PC-9 (cell line): ENCODE results near the gene INTS7.

ENCODE experiments used
- EZH2 ChIP-seq: fragments of 200-600 bp; sonication (generic); IDR thresholded peaks from 2 replicates; pipeline ENCODE4 v1.8.0; 2017; ENCODE audit warnings: antibody characterized with exemption, low read depth
- TF ChIP-seq, protein P1 (sequence below): fragments of 200-600 bp; sonication (generic); conservative IDR thresholded peaks from 2 replicates; pipeline ENCODE4 v1.6.1; 2017; ENCODE audit warnings: mixed run types, antibody characterized with exemption, mild to moderate bottlenecking, moderate library complexity

DNA sequence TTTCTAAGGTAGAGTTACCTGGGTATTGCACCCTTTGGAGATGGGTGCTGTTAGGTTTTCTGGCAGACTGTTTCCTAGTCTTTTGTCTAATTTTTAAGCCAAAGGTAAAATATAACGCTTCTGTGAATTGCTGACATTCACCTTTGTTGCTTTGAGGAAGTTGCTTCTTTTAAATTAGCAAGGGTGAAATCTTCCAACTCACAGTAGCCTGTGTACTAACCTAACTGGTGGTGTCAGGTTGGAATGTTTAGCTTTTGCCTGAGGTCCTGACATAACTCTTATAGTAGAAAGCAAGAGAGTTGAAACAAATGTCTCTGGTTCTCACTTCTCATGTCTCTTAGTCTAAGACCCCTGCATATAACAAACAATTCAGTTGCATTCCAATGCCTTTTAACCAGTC is 143.6 kb downstream of the INTS7 start:
- TF ChIP-seq, protein P1, sequence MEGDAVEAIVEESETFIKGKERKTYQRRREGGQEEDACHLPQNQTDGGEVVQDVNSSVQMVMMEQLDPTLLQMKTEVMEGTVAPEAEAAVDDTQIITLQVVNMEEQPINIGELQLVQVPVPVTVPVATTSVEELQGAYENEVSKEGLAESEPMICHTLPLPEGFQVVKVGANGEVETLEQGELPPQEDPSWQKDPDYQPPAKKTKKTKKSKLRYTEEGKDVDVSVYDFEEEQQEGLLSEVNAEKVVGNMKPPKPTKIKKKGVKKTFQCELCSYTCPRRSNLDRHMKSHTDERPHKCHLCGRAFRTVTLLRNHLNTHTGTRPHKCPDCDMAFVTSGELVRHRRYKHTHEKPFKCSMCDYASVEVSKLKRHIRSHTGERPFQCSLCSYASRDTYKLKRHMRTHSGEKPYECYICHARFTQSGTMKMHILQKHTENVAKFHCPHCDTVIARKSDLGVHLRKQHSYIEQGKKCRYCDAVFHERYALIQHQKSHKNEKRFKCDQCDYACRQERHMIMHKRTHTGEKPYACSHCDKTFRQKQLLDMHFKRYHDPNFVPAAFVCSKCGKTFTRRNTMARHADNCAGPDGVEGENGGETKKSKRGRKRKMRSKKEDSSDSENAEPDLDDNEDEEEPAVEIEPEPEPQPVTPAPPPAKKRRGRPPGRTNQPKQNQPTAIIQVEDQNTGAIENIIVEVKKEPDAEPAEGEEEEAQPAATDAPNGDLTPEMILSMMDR: no peak
- TF ChIP-seq EZH2: no peak
